Ovary (tissue), 3 donors: Measurements from ENCODE around the gene LSM11.

Experiments used
- CTCF ChIP-seq, 3 donors: fragments of 450-650 bp in 2 of 3; fragments of 200-600 bp in 1 of 3; IDR thresholded peaks; one replicate each; pipeline versions ENCODE4 v1.5.1 to v1.8.0; 2016 to 2022; ENCODE audit warnings: antibody characterized with exemption in 3 of 3, mild to moderate bottlenecking in 1 of 3
- EP300 ChIP-seq: sonication (generic); formaldehyde crosslinking; IDR thresholded peaks from one replicate; pipeline ENCODE4 v1.6.1; 2017; ENCODE audit warnings: antibody characterized with exemption
- POLR2A ChIP-seq: fragments of 450-650 bp; IDR thresholded peaks from one replicate; pipeline ENCODE4 v1.6.1; 2017; ENCODE audit warnings: antibody characterized with exemption, mild to moderate bottlenecking, moderate library complexity
- donor health status: DM: no; HTN: no; CAD: no.

GRCh38 chr5:157710431-157710830 is 33.1 kb upstream of the LSM11 start:
- TF ChIP-seq CTCF (IDR thresholded peaks at IDR 0.05) (no peak), EP300 (no peak), POLR2A (no peak)
